Small intestine (tissue), 7 donors: Measurements from ENCODE around the gene SPEM2. TPM values are rescaled to one million over a fixed set of nuclear protein-coding genes. Genes with fewer than 3 reads are reported as not detected.

Experiments used
- DNase-seq, 2 donors: peaks; one replicate each; pipeline versions ENCODE4 v3.0.0 to v3.0.0-alpha.2; 2013
- FAIRE-seq: peaks from 2 replicates; lab custom pipeline; 2012; peaks lifted over from hg19 to GRCh38; lab: Jason Lieb, UNC
- H3K27ac ChIP-seq, 3 donors: one replicate each; pipeline ENCODE4 v1.5.1; 2013; ENCODE audit warnings: low read length in 2 of 3, mild to moderate bottlenecking in 2 of 3, control low read depth in 1 of 3, inconsistent platforms in 1 of 3, low read depth in 1 of 3, moderate library complexity in 1 of 3
- H3K27me3 ChIP-seq, 3 donors: one replicate each; pipeline ENCODE4 v1.6.1; 2013; ENCODE audit warnings: low read length in 3 of 3, inconsistent platforms in 1 of 3; ENCODE audit not compliant: control insufficient read depth in 3 of 3, insufficient read depth in 3 of 3
- H3K36me3 ChIP-seq, 3 donors: one replicate each; pipeline ENCODE4 v1.6.1; 2013; ENCODE audit warnings: low read length in 3 of 3, inconsistent platforms in 1 of 3, low read depth in 1 of 3, mild to moderate bottlenecking in 1 of 3, moderate library complexity in 1 of 3; ENCODE audit not compliant: control insufficient read depth in 3 of 3, insufficient read depth in 2 of 3
- H3K4me1 ChIP-seq, 3 donors: one replicate each; pipeline ENCODE4 v1.6.1; 2013; ENCODE audit warnings: low read length in 2 of 3, inconsistent platforms in 1 of 3, low read depth in 1 of 3, mild to moderate bottlenecking in 1 of 3, moderate library complexity in 1 of 3; ENCODE audit not compliant: control insufficient read depth in 3 of 3, insufficient read depth in 2 of 3
- H3K4me3 ChIP-seq, 3 donors: one replicate each; pipeline ENCODE4 v1.5.1; 2013; ENCODE audit warnings: low read length in 3 of 3, control low read depth in 1 of 3, inconsistent platforms in 1 of 3, low read depth in 1 of 3, mild to moderate bottlenecking in 1 of 3, moderate library complexity in 1 of 3
- H3K9me3 ChIP-seq, 2 donors: one replicate each; pipeline ENCODE4 v1.6.1; 2013; ENCODE audit warnings: low read depth in 1 of 2, low read length in 1 of 2; ENCODE audit not compliant: control insufficient read depth in 2 of 2, insufficient read depth in 1 of 2
- WGBS, 3 donors: extraction: QIAGEN DNeasy Blood & Tissue Kit; methylation state at CpG; one replicate each; pipeline ENCODE4 v1.1.7; 2013; 5-methylcytosine and 5-hydroxymethylcytosine counted together
- polyA plus RNA-seq, 4 donors: library from polyadenylated mRNA; stranded (reverse) in 3 of 4; unstranded in 1 of 4; fragments of 200-250 nt in 3 of 4; fragments of 120-200 nt in 1 of 4; gene quantifications; one replicate each; pipeline versions ENCODE4 v1.2.1 to v1.2.3, GENCODE V29; 2013
- donor health status: healthy with polysubstance abuse.
- donor health status: control.
- donor health status: control.
- donor health status: Bipolar disorder and iron deficiency.
- donor health status: healthy.

The SPEM2 gene
- polyA plus RNA-seq, 4 donors, result not detected

DNA sequence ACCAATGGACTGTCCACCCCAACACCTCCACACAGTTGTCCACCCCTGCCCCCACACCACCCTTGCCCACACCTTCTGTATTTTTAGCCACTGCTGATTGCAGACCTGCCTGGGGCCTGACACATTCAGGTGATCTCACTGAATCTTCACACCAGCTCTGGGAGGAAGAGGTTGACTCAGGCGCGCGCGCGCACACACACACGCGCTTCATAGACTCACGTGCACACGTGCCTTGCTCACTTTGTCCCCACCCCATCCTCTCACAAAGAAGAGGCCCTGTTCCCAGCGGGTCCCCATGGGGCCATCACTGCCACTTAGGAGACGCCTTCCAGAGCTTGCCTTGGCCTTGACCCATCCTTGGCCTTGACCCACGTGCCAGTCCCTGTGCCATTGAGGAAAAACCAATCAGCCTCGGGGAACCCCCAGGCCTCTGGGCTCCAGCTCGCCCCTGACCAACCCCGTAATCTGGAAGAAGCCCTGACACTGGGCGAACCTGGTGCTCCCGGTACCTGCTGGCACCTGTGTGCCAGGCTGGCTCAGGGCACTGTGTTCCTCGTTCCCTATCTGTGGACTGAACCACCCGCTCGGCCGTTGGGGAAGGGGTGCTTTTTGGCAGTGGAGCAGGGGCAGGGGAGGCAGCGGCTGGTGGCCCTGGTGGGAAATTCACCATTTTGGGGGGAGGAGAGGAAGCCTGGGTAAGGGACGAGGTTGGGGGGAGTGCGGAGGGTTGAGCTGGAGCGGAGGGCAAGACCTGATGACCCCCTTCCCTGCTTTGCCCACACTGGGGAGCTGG is 14.6 kb upstream of the SPEM2 start:
- no peak for FAIRE-seq
- Histone ChIP-seq H3K4me1 (no peaks in the 10 kb centered on the region), H3K9me3 (no peaks in the 10 kb centered on the region), H3K36me3 (peaks cover 0 to 18% (median 0%) of the 10 kb centered on the region in 3 donors), H3K27ac (no peak overlapping the region), H3K4me3 (no peak overlapping the region), H3K27me3 (peaks cover 0 to 40% (median 0%) of the 10 kb centered on the region in 3 donors)
- DNase-seq, result no peak
- 75 to 85% (median 79%) methylated on average over 25 of the region's 25 CpGs for WGBS, 3 donors

DNA sequence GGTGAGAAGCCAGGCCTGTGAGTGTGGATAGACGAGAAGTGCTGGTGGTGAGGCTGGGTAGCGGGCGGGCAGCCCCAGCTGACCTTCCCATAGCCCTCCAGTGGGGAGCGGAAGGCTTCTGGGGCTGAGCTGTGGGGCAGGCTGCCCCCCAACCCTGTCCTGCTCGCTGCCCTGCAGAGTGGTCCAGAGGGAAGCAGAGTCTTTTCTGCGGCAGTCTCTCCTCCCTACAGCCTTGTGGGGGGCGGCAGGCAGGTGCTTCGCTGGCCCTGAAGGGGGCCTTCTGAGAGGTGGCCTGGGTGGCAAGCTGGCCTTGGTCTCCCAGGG is 14.0 kb upstream of the SPEM2 start:
- no peak overlapping the region for H3K27ac ChIP-seq

GRCh38 chr17:7413346-7413985 is 11.9 kb upstream of the SPEM2 start:
- H3K9me3 ChIP-seq, result no peaks in the 10 kb centered on the region
- peaks cover 0 to 18% (median 0%) of the 10 kb centered on the region in 3 donors for H3K36me3 ChIP-seq
- DNase-seq (no peak), FAIRE-seq (no peak)
- H3K4me3 ChIP-seq, result no peak overlapping the region
- no peak overlapping the region for H3K27ac ChIP-seq
- 73 to 82% (median 77%) methylated on average over 6 of the region's 6 CpGs for WGBS, 3 donors
- H3K4me1 ChIP-seq, result no peaks in the 10 kb centered on the region
- H3K27me3 ChIP-seq, result peaks cover 0 to 20% (median 0%) of the 10 kb centered on the region in 3 donors

More for the DNA sequence above, 14.0 kb upstream of the SPEM2 start:
- Histone ChIP-seq H3K4me1 (no peaks in the 10 kb centered on the region), H3K4me3 (no peak overlapping the region), H3K36me3 (peaks cover 0 to 18% (median 0%) of the 10 kb centered on the region in 3 donors), H3K27me3 (peaks cover 0 to 34% (median 0%) of the 10 kb centered on the region in 3 donors), H3K9me3 (no peaks in the 10 kb centered on the region)
- FAIRE-seq (no peak), DNase-seq (no peak)
- WGBS, 3 donors, result 88 to 97% (median 89%) methylated on average over 4 to 8 of the region's 8 CpGs

DNA sequence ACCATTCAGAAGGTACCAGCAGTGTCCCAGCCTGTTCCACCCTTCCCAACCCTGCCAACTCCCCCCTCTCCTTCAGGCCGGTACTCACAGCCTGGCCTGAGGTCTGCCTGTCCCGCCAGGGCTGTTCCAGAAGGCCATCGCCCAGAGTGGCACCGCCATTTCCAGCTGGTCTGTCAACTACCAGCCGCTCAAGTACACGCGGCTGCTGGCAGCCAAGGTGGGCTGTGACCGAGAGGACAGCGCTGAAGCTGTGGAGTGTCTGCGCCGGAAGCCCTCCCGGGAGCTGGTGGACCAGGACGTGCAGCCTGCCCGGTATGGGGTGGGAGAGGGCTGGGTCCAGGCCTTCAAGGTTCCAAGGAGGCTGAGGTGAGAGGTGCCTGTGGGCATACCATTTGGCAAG is 10.6 kb upstream of the SPEM2 start:
- DNase-seq (no peak), FAIRE-seq (no peak)
- Histone ChIP-seq H3K4me1 (no peaks in the 10 kb centered on the region), H3K4me3 (no peak overlapping the region), H3K36me3 (peaks cover 0 to 12% (median 0%) of the 10 kb centered on the region in 3 donors), H3K27ac (no peak overlapping the region), H3K9me3 (no peaks in the 10 kb centered on the region), H3K27me3 (peaks cover 0 to 12% (median 0%) of the 10 kb centered on the region in 3 donors)
- 81 to 84% (median 82%) methylated on average over 14 of the region's 14 CpGs for WGBS, 3 donors

DNA sequence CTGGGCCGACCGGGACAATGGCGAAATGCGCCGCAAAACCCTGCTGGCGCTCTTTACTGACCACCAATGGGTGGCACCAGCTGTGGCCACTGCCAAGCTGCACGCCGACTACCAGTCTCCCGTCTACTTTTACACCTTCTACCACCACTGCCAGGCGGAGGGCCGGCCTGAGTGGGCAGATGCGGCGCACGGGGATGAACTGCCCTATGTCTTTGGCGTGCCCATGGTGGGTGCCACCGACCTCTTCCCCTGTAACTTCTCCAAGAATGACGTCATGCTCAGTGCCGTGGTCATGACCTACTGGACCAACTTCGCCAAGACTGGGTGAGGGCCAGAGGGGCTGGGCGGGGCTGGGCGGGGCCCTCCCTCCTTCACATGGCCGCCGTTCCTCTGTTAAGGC is 9.6 kb upstream of the SPEM2 start:
- Histone ChIP-seq H3K27ac (no peak overlapping the region), H3K4me1 (no peaks in the 10 kb centered on the region), H3K27me3 (peaks cover 0 to 7% (median 0%) of the 10 kb centered on the region in 3 donors), H3K4me3 (no peak overlapping the region), H3K9me3 (no peaks in the 10 kb centered on the region), H3K36me3 (peaks cover 0 to 7% (median 0%) of the 10 kb centered on the region in 3 donors)
- FAIRE-seq, result no peak
- WGBS, 3 donors, result 67 to 87% (median 80%) methylated on average over 20 to 23 of the region's 23 CpGs
- DNase-seq, result no peak

DNA sequence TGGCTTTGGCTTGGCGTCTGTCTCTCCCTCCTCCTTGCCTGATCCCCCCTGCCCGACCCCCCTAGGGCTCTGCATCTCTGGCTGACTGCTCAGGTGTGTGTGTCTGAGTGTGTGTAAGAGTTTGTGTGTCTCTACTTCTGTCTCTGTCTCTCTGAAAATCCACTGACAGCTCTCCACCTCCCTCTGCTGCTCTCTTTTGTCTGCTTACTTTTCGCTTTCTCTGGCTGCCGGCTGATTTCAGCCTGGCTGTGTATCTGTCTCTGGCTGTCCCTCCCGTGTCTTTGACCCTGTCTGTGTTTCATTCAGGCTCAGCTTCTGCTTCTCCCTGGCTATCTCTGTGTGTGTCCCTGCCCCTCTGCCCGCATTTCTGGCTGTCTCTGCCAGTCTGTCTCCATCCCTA is 9.1 kb upstream of the SPEM2 start:
- 46 to 66% (median 65%) methylated on average over 6 of the region's 6 CpGs for WGBS, 3 donors
- Histone ChIP-seq H3K9me3 (no peaks in the 10 kb centered on the region), H3K27me3 (peaks cover 0 to 7% (median 0%) of the 10 kb centered on the region in 3 donors), H3K27ac (no peak overlapping the region), H3K4me3 (no peak overlapping the region), H3K36me3 (peaks cover 0 to 7% (median 0%) of the 10 kb centered on the region in 3 donors), H3K4me1 (no peaks in the 10 kb centered on the region)
- FAIRE-seq (no peak), DNase-seq (no peak)

DNA sequence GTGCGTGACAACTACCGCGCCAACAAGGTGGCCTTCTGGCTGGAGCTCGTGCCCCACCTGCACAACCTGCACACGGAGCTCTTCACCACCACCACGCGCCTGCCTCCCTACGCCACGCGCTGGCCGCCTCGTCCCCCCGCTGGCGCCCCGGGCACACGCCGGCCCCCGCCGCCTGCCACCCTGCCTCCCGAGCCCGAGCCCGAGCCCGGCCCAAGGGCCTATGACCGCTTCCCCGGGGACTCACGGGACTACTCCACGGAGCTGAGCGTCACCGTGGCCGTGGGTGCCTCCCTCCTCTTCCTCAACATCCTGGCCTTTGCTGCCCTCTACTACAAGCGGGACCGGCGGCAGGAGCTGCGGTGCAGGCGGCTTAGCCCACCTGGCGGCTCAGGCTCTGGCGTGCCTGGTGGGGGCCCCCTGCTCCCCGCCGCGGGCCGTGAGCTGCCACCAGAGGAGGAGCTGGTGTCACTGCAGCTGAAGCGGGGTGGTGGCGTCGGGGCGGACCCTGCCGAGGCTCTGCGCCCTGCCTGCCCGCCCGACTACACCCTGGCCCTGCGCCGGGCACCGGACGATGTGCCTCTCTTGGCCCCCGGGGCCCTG is 8.3 kb upstream of the SPEM2 start:
- no peak overlapping the region for H3K27ac ChIP-seq
- FAIRE-seq, result no peak

GRCh38 chr17:7418472-7419152 is 6.8 kb upstream of the SPEM2 start:
- no peak overlapping the region for H3K27ac ChIP-seq
- FAIRE-seq (no peak), DNase-seq (no peak)
- WGBS, 3 donors, result 60 to 68% (median 66%) methylated on average over 17 to 18 of the region's 18 CpGs
- H3K9me3 ChIP-seq, result no peaks in the 10 kb centered on the region
- peaks cover 0 to 7% (median 0%) of the 10 kb centered on the region in 3 donors for H3K27me3 ChIP-seq
- peaks cover 0 to 7% (median 0%) of the 10 kb centered on the region in 3 donors for H3K36me3 ChIP-seq
- no peaks in the 10 kb centered on the region for H3K4me1 ChIP-seq
- no peak overlapping the region for H3K4me3 ChIP-seq

More for the DNA sequence above, 8.3 kb upstream of the SPEM2 start:
- H3K36me3 ChIP-seq, result peaks cover 0 to 7% (median 0%) of the 10 kb centered on the region in 3 donors
- no peaks in the 10 kb centered on the region for H3K4me1 ChIP-seq
- peaks cover 0 to 7% (median 0%) of the 10 kb centered on the region in 3 donors for H3K27me3 ChIP-seq
- 92 to 93% (median 93%) methylated on average over 42 to 54 of the region's 54 CpGs for WGBS, 3 donors
- no peak for DNase-seq
- no peak overlapping the region for H3K4me3 ChIP-seq
- H3K9me3 ChIP-seq, result no peaks in the 10 kb centered on the region
